Measurements from ENCODE around the gene HRH1.
A peak's percentile ranks its signal among the peaks of the same experiment; 100 is the strongest.

HRH1 gene

DNA sequence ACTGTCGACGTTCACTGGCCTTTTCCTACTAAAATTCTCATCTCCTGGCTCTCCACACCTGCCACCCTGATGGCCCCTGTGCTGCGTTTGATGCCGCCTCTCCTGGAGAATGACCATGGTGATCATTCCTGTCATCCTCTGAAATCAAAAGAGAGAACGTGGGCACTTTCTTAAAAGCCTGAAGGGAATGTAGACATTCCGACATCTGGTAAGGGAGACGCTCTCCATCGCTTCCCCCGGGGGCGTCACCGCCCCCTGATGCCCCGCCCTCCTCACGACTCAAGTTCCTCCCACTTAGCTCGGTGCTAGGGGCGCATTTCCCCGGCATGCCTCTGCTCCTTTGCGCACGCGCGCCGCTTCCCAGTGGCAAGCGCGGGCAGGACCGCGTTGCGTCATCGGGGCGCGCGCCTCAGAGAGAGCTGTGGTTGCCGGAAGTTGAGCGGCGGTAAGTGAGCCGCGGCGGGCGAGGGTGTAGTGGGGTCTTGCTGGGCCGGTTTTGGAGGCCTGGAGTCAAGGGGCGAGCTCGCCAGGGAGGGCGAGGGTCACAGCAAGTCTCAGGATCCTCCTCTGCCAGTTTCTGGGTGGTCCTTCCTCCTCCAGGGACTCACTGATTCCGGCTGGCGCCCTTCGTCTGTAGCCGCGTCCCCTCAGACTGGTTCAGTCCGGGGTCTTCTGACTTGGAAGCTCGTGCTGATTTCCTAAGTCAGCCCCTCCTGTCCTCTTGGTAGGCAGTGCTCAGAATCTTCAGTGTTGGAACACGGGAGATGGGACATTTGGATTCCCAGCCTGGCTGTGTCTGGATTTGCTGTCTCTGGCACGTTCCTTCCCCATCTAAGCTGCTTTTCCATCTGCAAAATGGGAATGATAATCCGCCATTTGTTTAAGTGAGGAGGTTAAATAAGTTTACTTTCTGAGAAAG lies 118.0 kb downstream of the HRH1 start, which contains the start of gene ATG7 (continued):
- TF ChIP-seq, protein P1, sequence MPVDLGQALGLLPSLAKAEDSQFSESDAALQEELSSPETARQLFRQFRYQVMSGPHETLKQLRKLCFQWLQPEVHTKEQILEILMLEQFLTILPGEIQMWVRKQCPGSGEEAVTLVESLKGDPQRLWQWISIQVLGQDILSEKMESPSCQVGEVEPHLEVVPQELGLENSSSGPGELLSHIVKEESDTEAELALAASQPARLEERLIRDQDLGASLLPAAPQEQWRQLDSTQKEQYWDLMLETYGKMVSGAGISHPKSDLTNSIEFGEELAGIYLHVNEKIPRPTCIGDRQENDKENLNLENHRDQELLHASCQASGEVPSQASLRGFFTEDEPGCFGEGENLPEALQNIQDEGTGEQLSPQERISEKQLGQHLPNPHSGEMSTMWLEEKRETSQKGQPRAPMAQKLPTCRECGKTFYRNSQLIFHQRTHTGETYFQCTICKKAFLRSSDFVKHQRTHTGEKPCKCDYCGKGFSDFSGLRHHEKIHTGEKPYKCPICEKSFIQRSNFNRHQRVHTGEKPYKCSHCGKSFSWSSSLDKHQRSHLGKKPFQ (tag by site-specific recombination; IDR thresholded peaks at IDR 0.05) = no peak
- TF ChIP-seq KLF1 (tag by site-specific recombination; IDR thresholded peaks at IDR 0.05) (peak; percentile 42; the same call in 1 of the 2 replicates), ZNF26 (tag by site-specific recombination; IDR thresholded peaks at IDR 0.05) (no peak)

- Histone ChIP-seq H3K27ac (ENCODE audit: extremely low read depth, low read depth, low read length) (no peak overlapping the region; the same call in 1 of the 2 replicates), H3K4me3 (ENCODE audit: low read depth, low read length) (peak overlapping the region; percentile 87), H3K4me1 (ENCODE audit: control insufficient read depth, insufficient read depth, low read length) (peaks cover 3% of the 10 kb centered on the region; the same call in 1 of the 2 replicates), H3K36me3 (ENCODE audit: control insufficient read depth in 2 of 2, insufficient read depth in 1 of 2, low read length in 2 of 2) (peaks cover 0 to 17% of the 10 kb centered on the region in 2 experiments; a peak in 1 of 3 replicates), H3K9me3 (ENCODE audit: control insufficient read depth, insufficient read depth, low read depth, low read length) (no peaks in the 10 kb centered on the region)
- CTCF ChIA-PET = interaction anchor here (0.7 to 1.5 kb wide), 3 partner anchors 13 to 71 kb away, joined by 3 to 4 read pairs (median 3); no protein-coding TSS in a partner anchor
- POLR2A ChIA-PET = interaction anchor here (0.6 to 2.7 kb wide), 14 partner anchors 9 to 203 kb away, joined by 3 to 35 read pairs (median 4); no protein-coding TSS in a partner anchor
- TF ChIP-seq ZBTB17 (tag by site-specific recombination; IDR thresholded peaks at IDR 0.05) (peak; percentile 90), ZNF561 (tag by site-specific recombination; IDR thresholded peaks at IDR 0.05; ENCODE audit: borderline replicate concordance) (no peak)
Measured at GRCh38 chr3:11272906-11273574, 118.7 kb downstream of the HRH1 start.

GRCh38 chr3:11273891-11274291 lies 119.6 kb downstream of the HRH1 start:
- ChIA-PET POLR2A (interaction anchor here (2.7 kb wide), 1 partner anchor 15 kb away, joined by 35 read pairs; no protein-coding TSS in a partner anchor), CTCF (interaction anchor here (0.7 kb wide), 1 partner anchor 332 kb away, joined by 3 read pairs; no protein-coding TSS in a partner anchor)
- Histone ChIP-seq H3K4me1 (ENCODE audit: control insufficient read depth, insufficient read depth, low read length) (peaks cover 3% of the 10 kb centered on the region; the same call in 1 of the 2 replicates), H3K9me3 (ENCODE audit: control insufficient read depth, insufficient read depth, low read depth, low read length) (no peaks in the 10 kb centered on the region), H3K36me3 (ENCODE audit: control insufficient read depth in 2 of 2, insufficient read depth in 1 of 2, low read length in 2 of 2) (peaks cover 0 to 17% of the 10 kb centered on the region in 2 experiments; a peak in 1 of 3 replicates), H3K4me3 (ENCODE audit: low read depth, low read length) (no peak overlapping the region), H3K27ac (ENCODE audit: extremely low read depth, low read depth, low read length) (no peak overlapping the region)
- TF ChIP-seq EGR2 (tag by site-specific recombination; IDR thresholded peaks at IDR 0.05; ENCODE audit: low read depth) (no peak), OSR2 (tag by site-specific recombination; IDR thresholded peaks at IDR 0.05) (no peak), ZSCAN18 (tag by site-specific recombination; IDR thresholded peaks at IDR 0.05) (no peak), ZNF558 (tag by site-specific recombination; IDR thresholded peaks at IDR 0.05) (no peak), ZNF202 (tag by site-specific recombination; IDR thresholded peaks at IDR 0.05; ENCODE audit: borderline replicate concordance) (no peak), ZNF76 (tag by site-specific recombination; IDR thresholded peaks at IDR 0.05; ENCODE audit: borderline replicate concordance, low read depth) (no peak), ZNF24 (tag by site-specific recombination; IDR thresholded peaks at IDR 0.05) (no peak), GLI2 (tag by site-specific recombination; IDR thresholded peaks at IDR 0.05; ENCODE audit: borderline replicate concordance, low read depth) (no peak), ZNF366 (tag by site-specific recombination; conservative IDR thresholded peaks at IDR 0.05) (no peak), SP3 (tag by site-specific recombination; IDR thresholded peaks at IDR 0.05) (no peak), HOXD13 (CRISPR knock-in tag; IDR thresholded peaks at IDR 0.05; ENCODE audit: borderline replicate concordance) (no peak)
- TF ChIP-seq, protein P2, sequence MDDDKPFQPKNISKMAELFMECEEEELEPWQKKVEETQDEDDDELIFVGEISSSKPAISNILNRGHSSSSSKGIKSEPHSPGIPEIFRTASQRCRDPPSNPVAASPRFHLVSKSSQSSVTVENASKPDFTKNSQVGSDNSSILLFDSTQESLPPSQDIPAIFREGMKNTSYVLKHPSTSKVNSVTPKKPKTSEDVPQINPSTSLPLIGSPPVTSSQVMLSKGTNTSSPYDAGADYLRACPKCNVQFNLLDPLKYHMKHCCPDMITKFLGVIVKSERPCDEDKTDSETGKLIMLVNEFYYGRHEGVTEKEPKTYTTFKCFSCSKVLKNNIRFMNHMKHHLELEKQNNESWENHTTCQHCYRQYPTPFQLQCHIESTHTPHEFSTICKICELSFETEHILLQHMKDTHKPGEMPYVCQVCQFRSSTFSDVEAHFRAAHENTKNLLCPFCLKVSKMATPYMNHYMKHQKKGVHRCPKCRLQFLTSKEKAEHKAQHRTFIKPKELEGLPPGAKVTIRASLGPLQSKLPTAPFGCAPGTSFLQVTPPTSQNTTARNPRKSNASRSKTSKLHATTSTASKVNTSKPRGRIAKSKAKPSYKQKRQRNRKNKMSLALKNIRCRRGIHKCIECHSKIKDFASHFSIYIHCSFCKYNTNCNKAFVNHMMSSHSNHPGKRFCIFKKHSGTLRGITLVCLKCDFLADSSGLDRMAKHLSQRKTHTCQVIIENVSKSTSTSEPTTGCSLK (tag by site-specific recombination; IDR thresholded peaks at IDR 0.05) = no peak

All from HEK293 (cell line).